ENCODE results near the gene PRG2.

The PRG2 gene

GRCh38 chr11:57434640-57435546 is 44.4 kb upstream of the PRG2 start:
- Histone ChIP-seq H3K27ac (ENCODE audit: low read length) (no peak overlapping the region), H3K4me3 (ENCODE audit: low read length) (no peak overlapping the region), H3K4me2 (ENCODE audit: low read length) (no peak overlapping the region), H3K27me3 (ENCODE audit: low read depth, low read length) (peaks cover 3% of the 10 kb centered on the region; the same call in 1 of the 2 replicates), H4K20me1 (ENCODE audit: insufficient read depth, low read length) (no peaks in the 10 kb centered on the region), H2AFZ (ENCODE audit: low read depth, low read length) (no peak overlapping the region), H3K4me1 (ENCODE audit: low read length) (peaks cover 12% of the 10 kb centered on the region; the same call in 1 of the 2 replicates), H3K79me2 (ENCODE audit: low read length) (no peaks in the 10 kb centered on the region), H3K9ac (ENCODE audit: low read length) (no peak overlapping the region), H3K36me3 (replicated peaks; ENCODE audit: low read depth, low read length) (no peaks in the 10 kb centered on the region), H3K9me3 (ENCODE audit: insufficient read depth, low read length) (no peaks in the 10 kb centered on the region)
- TF ChIP-seq CTCF (IDR thresholded peaks at IDR 0.05; ENCODE audit: low read depth, low read length) (no peak), EZH2phosphoT487 (IDR thresholded peaks at IDR 0.05; ENCODE audit: low read depth) (no peak)

DNA sequence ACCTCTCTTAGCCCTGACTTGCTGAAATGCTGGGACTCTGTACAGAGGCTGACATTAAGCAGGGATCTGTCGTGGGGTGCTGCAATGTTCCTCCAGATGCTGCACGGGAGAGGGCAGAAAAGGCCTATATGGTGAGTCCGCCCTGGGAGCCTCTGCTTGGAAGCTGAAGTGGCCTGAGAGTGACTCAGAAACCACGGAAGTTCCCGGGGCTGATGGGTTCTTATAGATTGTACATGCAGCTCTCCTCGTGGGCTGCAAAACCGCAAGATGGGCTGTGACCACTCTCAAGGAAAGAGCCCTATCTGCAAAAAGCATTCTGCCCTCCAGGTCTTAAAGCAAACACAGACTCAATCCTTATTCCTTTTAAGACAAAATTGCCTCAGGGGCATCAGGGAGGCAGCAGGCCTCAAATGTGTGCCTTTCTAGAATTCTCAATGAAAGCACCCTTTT is 42.3 kb upstream of the PRG2 start:
- 0 out of 2 replicates have a peak overlapping the region, but pooled peaks have one; percentile 32 for H2AFZ ChIP-seq (ENCODE audit: low read depth, low read length)
- no peaks in the 10 kb centered on the region for H3K36me3 ChIP-seq (replicated peaks; ENCODE audit: low read depth, low read length)
- peaks cover 16% of the 10 kb centered on the region for H3K4me1 ChIP-seq (ENCODE audit: low read length)
- TF ChIP-seq CTCF (IDR thresholded peaks at IDR 0.05; ENCODE audit: low read depth, low read length): no peak
- TF ChIP-seq EZH2phosphoT487 (IDR thresholded peaks at IDR 0.05; ENCODE audit: low read depth): no peak
- peaks cover 3% of the 10 kb centered on the region; the same call in 1 of the 2 replicates for H3K27me3 ChIP-seq (ENCODE audit: low read depth, low read length)
- H4K20me1 ChIP-seq (ENCODE audit: insufficient read depth, low read length): no peaks in the 10 kb centered on the region
- H3K9ac ChIP-seq (ENCODE audit: low read length): no peak overlapping the region
- no peaks in the 10 kb centered on the region for H3K79me2 ChIP-seq (ENCODE audit: low read length)
- H3K27ac ChIP-seq (ENCODE audit: low read length): no peak overlapping the region
- no peak overlapping the region for H3K4me2 ChIP-seq (ENCODE audit: low read length)
- H3K9me3 ChIP-seq (ENCODE audit: insufficient read depth, low read length): no peaks in the 10 kb centered on the region
- H3K4me3 ChIP-seq (ENCODE audit: low read length): no peak overlapping the region

- Histone ChIP-seq H3K27ac (ENCODE audit: low read length) (no peak overlapping the region), H3K9ac (ENCODE audit: low read length) (no peak overlapping the region), H3K4me2 (ENCODE audit: low read length) (no peak overlapping the region), H4K20me1 (ENCODE audit: insufficient read depth, low read length) (no peaks in the 10 kb centered on the region), H3K27me3 (ENCODE audit: low read depth, low read length) (peaks cover 3% of the 10 kb centered on the region; the same call in 1 of the 2 replicates), H3K9me3 (ENCODE audit: insufficient read depth, low read length) (no peaks in the 10 kb centered on the region), H3K4me1 (ENCODE audit: low read length) (peaks cover 22% of the 10 kb centered on the region), H2AFZ (ENCODE audit: low read depth, low read length) (no peak overlapping the region), H3K79me2 (ENCODE audit: low read length) (no peaks in the 10 kb centered on the region), H3K36me3 (replicated peaks; ENCODE audit: low read depth, low read length) (no peaks in the 10 kb centered on the region), H3K4me3 (ENCODE audit: low read length) (no peak overlapping the region)
- TF ChIP-seq CTCF (IDR thresholded peaks at IDR 0.05; ENCODE audit: low read depth, low read length) (no peak), EZH2phosphoT487 (IDR thresholded peaks at IDR 0.05; ENCODE audit: low read depth) (no peak)
Measured at GRCh38 chr11:57432149-57432561, 41.7 kb upstream of the PRG2 start.

DNA sequence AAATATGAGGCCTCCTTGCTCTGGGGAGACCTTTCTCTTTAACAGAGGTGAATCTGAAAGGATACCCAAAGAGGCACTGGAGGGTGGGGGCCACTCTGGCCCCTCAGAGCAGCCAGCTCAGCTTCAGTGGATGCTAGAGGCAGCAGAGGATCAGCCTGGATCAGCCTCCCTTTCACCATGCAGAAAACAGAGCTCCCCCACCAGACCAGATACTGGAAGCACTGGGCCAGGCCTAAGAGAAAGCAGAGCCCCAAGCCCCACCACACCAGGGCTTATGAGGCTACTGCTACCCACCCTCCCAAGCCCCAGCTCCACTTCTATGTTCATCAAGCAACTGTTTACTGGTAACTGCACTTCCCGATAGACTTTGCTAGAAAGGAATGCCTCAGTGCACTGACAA is 40.5 kb upstream of the PRG2 start:
- Histone ChIP-seq H3K4me2 (ENCODE audit: low read length) (no peak overlapping the region), H2AFZ (ENCODE audit: low read depth, low read length) (no peak overlapping the region), H4K20me1 (ENCODE audit: insufficient read depth, low read length) (no peaks in the 10 kb centered on the region), H3K36me3 (replicated peaks; ENCODE audit: low read depth, low read length) (peaks cover 7% of the 10 kb centered on the region), H3K27me3 (ENCODE audit: low read depth, low read length) (peaks cover under 1% of the 10 kb centered on the region; the same call in 1 of the 2 replicates), H3K4me3 (ENCODE audit: low read length) (no peak overlapping the region), H3K4me1 (ENCODE audit: low read length) (peaks cover 28% of the 10 kb centered on the region), H3K9ac (ENCODE audit: low read length) (no peak overlapping the region), H3K9me3 (ENCODE audit: insufficient read depth, low read length) (no peaks in the 10 kb centered on the region), H3K79me2 (ENCODE audit: low read length) (peaks cover 10% of the 10 kb centered on the region), H3K27ac (ENCODE audit: low read length) (no peak overlapping the region)
- no peak for TF ChIP-seq EZH2phosphoT487 (IDR thresholded peaks at IDR 0.05; ENCODE audit: low read depth)
- no peak for TF ChIP-seq CTCF (IDR thresholded peaks at IDR 0.05; ENCODE audit: low read depth, low read length)
